Ectodermal cell (in vitro differentiated cells): ENCODE results near the gene COQ10B.
"Not testable (repeated sequence)": the region's sequence is repeated elsewhere in the genome, so short reads cannot be mapped to it uniquely, and the experiment has no call there.

Experiments used
- H3K27ac ChIP-seq: 2 replicates; pipeline ENCODE4 v1.7.0; 2013; ENCODE audit warnings: mild to moderate bottlenecking, low read depth, low read length; ENCODE audit not compliant: insufficient read depth, poor library complexity, severe bottlenecking
- H3K27me3 ChIP-seq: 2 replicates; pipeline ENCODE4 v1.7.0; 2013; ENCODE audit warnings: mild to moderate bottlenecking, low read length; ENCODE audit not compliant: insufficient read depth, control insufficient read depth, poor library complexity, severe bottlenecking
- H3K36me3 ChIP-seq: one replicate; pipeline ENCODE4 v1.7.0; 2013; ENCODE audit warnings: low read length; ENCODE audit not compliant: control insufficient read depth, insufficient read depth
- H3K4me1 ChIP-seq: one replicate; pipeline ENCODE4 v1.7.0; 2013; ENCODE audit warnings: low read length; ENCODE audit not compliant: control insufficient read depth, insufficient read depth
- H3K4me3 ChIP-seq: 2 replicates; pipeline ENCODE4 v1.7.0; 2013; ENCODE audit warnings: low read depth, low read length, control low read depth; ENCODE audit not compliant: insufficient read depth
- H3K9me3 ChIP-seq: 2 replicates; pipeline ENCODE4 v1.7.0; 2013; ENCODE audit warnings: mild to moderate bottlenecking, low read length, moderate library complexity; ENCODE audit not compliant: control insufficient read depth
- WGBS, 2 experiments: methylation state at CpG; one replicate each; pipeline ENCODE4 v1.1.7; 2013; ENCODE audit warnings: missing lambda C conversion rate in 2 of 2; 5-methylcytosine and 5-hydroxymethylcytosine counted together

COQ10B gene

GRCh38 chr2:197431858-197432257 is 21.5 kb upstream of the COQ10B start:
- Histone ChIP-seq H3K27ac (no peak overlapping the region), H3K36me3 (no peaks in the 10 kb centered on the region), H3K9me3 (no peaks in the 10 kb centered on the region), H3K4me1 (peaks cover 17% of the 10 kb centered on the region), H3K4me3 (no peak overlapping the region), H3K27me3 (no peaks in the 10 kb centered on the region)
- WGBS, 2 experiments = 92 to 95% methylated on average over 6 of the region's 6 CpGs

GRCh38 chr2:197432527-197432926 is 20.8 kb upstream of the COQ10B start:
- not testable (repeated sequence) for H3K36me3 ChIP-seq, H3K4me3 ChIP-seq, H3K27ac ChIP-seq, H3K9me3 ChIP-seq, H3K27me3 ChIP-seq
- 88% methylated on average over 6 of the region's 6 CpGs for WGBS, 2 experiments
- H3K4me1 ChIP-seq = peaks cover 17% of the 10 kb centered on the region

- Histone ChIP-seq H3K27ac (no peak overlapping the region), H3K4me1 (peaks cover 17% of the 10 kb centered on the region), H3K27me3 (no peaks in the 10 kb centered on the region), H3K36me3 (no peaks in the 10 kb centered on the region), H3K4me3 (peak overlapping the region; percentile 85), H3K9me3 (no peaks in the 10 kb centered on the region)
- 3 to 5% methylated on average over 10 to 11 of the region's 11 CpGs for WGBS, 2 experiments
Observed at GRCh38 chr2:197433780-197434438, 19.4 kb upstream of the COQ10B start.

- no peaks in the 10 kb centered on the region for H3K36me3 ChIP-seq
- peaks cover 17% of the 10 kb centered on the region for H3K4me1 ChIP-seq
- no peaks in the 10 kb centered on the region for H3K27me3 ChIP-seq
- peak within 1 kb of the TSS; percentile 85 for H3K4me3 ChIP-seq
- WGBS, 2 experiments = 0% methylated on average over 74 of the region's 74 CpGs
- no peaks in the 10 kb centered on the region for H3K9me3 ChIP-seq
- peak within 1 kb of the TSS; percentile 84 for H3K27ac ChIP-seq
Observed at GRCh38 chr2:197434541-197435513, 18.5 kb upstream of the COQ10B start, which contains the start of gene SF3B1. Gene SF3B1 (minus strand): TSS chr2:197435028. CDS start chr2:197434999, 29 bp downstream.

GRCh38 chr2:197435598-197436420 is 17.5 kb upstream of the COQ10B start:
- no peaks in the 10 kb centered on the region for H3K9me3 ChIP-seq
- WGBS, 2 experiments = 55 to 60% methylated on average over 14 to 15 of the region's 16 CpGs
- H3K4me1 ChIP-seq = peaks cover 17% of the 10 kb centered on the region
- no peaks in the 10 kb centered on the region for H3K36me3 ChIP-seq
- H3K27ac ChIP-seq = peak overlapping the region; percentile 84
- no peaks in the 10 kb centered on the region for H3K27me3 ChIP-seq
- peak overlapping the region; percentile 85 for H3K4me3 ChIP-seq

GRCh38 chr2:197437380-197437779 is 16.0 kb upstream of the COQ10B start:
- H3K27ac ChIP-seq = no peak overlapping the region
- no peak overlapping the region for H3K4me3 ChIP-seq
- peaks cover 10% of the 10 kb centered on the region for H3K4me1 ChIP-seq
- H3K36me3 ChIP-seq = no peaks in the 10 kb centered on the region
- no peaks in the 10 kb centered on the region for H3K9me3 ChIP-seq
- WGBS, 2 experiments = 88 to 95% methylated on average over 2 of the region's 2 CpGs
- H3K27me3 ChIP-seq = no peaks in the 10 kb centered on the region

- Histone ChIP-seq H3K36me3 (no peaks in the 10 kb centered on the region), H3K4me3 (no peak overlapping the region), H3K27ac (no peak overlapping the region), H3K9me3 (no peaks in the 10 kb centered on the region), H3K27me3 (no peaks in the 10 kb centered on the region), H3K4me1 (no peaks in the 10 kb centered on the region)
- WGBS, 2 experiments = 74 to 85% methylated on average over 5 of the region's 5 CpGs
Observed at GRCh38 chr2:197442857-197443256, 10.5 kb upstream of the COQ10B start.

- no peaks in the 10 kb centered on the region for H3K27me3 ChIP-seq
- no peaks in the 10 kb centered on the region for H3K36me3 ChIP-seq
- no peak overlapping the region for H3K27ac ChIP-seq
- no peaks in the 10 kb centered on the region for H3K4me1 ChIP-seq
- H3K4me3 ChIP-seq = no peak overlapping the region
- H3K9me3 ChIP-seq = no peaks in the 10 kb centered on the region
- 92 to 100% methylated on average over 1 of the region's 1 CpG for WGBS, 2 experiments
Observed at GRCh38 chr2:197445746-197446145, 7.6 kb upstream of the COQ10B start.

GRCh38 chr2:197446844-197447243 is 6.5 kb upstream of the COQ10B start:
- H3K4me1 ChIP-seq = no peaks in the 10 kb centered on the region

More at GRCh38 chr2:197446844-197447243, 6.5 kb upstream of the COQ10B start:
- Histone ChIP-seq H3K4me3 (no peak overlapping the region), H3K36me3 (no peaks in the 10 kb centered on the region), H3K9me3 (no peaks in the 10 kb centered on the region), H3K27ac (no peak overlapping the region), H3K27me3 (no peaks in the 10 kb centered on the region)
